HUES64 (cell line): ENCODE results near the gene UBQLNL.

Source experiments
- H3K27ac ChIP-seq: 2 replicates; pipeline ENCODE4 v1.7.0; 2013; ENCODE audit warnings: low read depth, low read length, inconsistent platforms
- H3K27me3 ChIP-seq: 2 replicates; pipeline ENCODE4 v1.6.1; 2013; ENCODE audit warnings: mild to moderate bottlenecking, low read length; ENCODE audit not compliant: insufficient read depth
- H3K36me3 ChIP-seq: 2 replicates; pipeline ENCODE4 v1.6.1; 2013; ENCODE audit warnings: mild to moderate bottlenecking, low read length; ENCODE audit not compliant: insufficient read depth
- H3K4me1 ChIP-seq: 2 replicates; pipeline ENCODE4 v1.6.1; 2013; ENCODE audit warnings: mild to moderate bottlenecking, low read length, moderate library complexity; ENCODE audit not compliant: insufficient read depth
- H3K4me3 ChIP-seq: 2 replicates; pipeline ENCODE4 v1.5.1; 2013; ENCODE audit warnings: mild to moderate bottlenecking, low read length, moderate library complexity
- H3K9ac ChIP-seq: 2 replicates; pipeline ENCODE4 v1.6.1; 2013; ENCODE audit warnings: mild to moderate bottlenecking, low read depth, low read length
- H3K9me3 ChIP-seq: 2 replicates; pipeline ENCODE4 v1.6.1; 2013; ENCODE audit warnings: low read depth, low read length; ENCODE audit not compliant: insufficient read depth
- WGBS: fragments of 150-250, 120-280 bp; methylation state at CpG from one replicate; pipeline ENCODE4 v1.1.7; 2013; ENCODE audit warnings: missing lambda C conversion rate; 5-methylcytosine and 5-hydroxymethylcytosine counted together

The UBQLNL gene

DNA sequence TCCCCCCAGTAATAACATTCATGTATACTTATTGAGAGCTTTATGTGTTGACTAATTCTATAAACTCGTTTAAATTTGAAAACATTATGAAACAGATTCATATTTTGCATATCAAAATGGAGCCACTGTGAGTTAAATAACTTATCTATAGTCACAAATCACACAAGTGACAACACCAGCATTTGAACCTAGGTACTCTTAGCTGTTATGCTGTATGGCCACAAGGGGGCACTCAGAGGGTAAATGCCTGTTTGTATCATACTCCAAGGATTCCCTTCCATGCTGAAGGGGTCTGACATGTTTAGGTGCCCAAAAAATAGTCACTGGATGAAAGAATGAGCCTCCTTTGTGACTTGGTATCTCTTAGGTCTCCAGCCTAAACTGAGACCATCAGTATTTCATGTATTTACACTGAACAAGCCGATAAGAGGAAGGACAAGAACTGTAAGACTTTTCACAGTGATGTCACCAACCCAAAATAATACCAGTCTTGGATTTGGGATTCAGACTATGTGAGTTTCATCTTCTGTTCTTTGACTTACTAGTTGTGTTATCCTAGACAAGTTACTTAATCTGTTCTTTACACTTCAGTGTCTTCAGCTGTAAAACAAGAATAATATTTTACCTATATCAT lies 40.2 kb downstream of the UBQLNL start:
- Histone ChIP-seq H3K27me3 (no peaks in the 10 kb centered on the region), H3K9ac (no peak overlapping the region), H3K27ac (no peak overlapping the region), H3K36me3 (no peaks in the 10 kb centered on the region), H3K4me3 (no peak overlapping the region), H3K4me1 (no peaks in the 10 kb centered on the region), H3K9me3 (no peaks in the 10 kb centered on the region)
- 85% methylated on average over 1 of the region's 2 CpGs for WGBS

DNA sequence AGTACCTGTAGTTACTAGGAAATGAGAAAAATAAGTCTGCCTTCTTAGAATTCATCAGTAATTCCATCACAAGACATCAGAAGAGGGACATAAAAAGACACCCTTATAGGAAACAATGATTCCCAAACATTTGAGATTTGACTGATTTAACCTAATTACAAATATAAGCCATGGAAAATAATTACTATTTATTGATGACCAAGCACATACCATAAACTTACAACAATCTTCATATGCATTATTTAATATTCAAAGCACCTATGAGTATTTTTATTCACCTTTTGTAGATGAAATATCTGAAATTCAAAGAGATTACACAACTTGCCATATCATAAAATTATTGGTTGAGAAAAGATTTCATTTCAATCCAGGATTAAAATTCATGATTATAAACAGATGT lies 42.6 kb downstream of the UBQLNL start:
- no peak overlapping the region for H3K4me3 ChIP-seq
- H3K4me1 ChIP-seq: no peaks in the 10 kb centered on the region
- H3K9ac ChIP-seq: no peak overlapping the region
- no peaks in the 10 kb centered on the region for H3K36me3 ChIP-seq
- H3K9me3 ChIP-seq: no peaks in the 10 kb centered on the region
- no peaks in the 10 kb centered on the region for H3K27me3 ChIP-seq
- H3K27ac ChIP-seq: no peak overlapping the region

- Histone ChIP-seq H3K27me3 (no peaks in the 10 kb centered on the region), H3K36me3 (no peaks in the 10 kb centered on the region), H3K27ac (no peak overlapping the region), H3K9me3 (no peaks in the 10 kb centered on the region), H3K4me3 (no peak overlapping the region), H3K4me1 (no peaks in the 10 kb centered on the region), H3K9ac (no peak overlapping the region)
- 95% methylated on average over 2 of the region's 2 CpGs for WGBS
These were observed 49.0 kb downstream of the UBQLNL start for GRCh38 chr11:5467527-5467926.
